ENCODE measurements around the gene TUBG1.
"Not testable (repeated sequence)": the region's sequence is repeated elsewhere in the genome, so short reads cannot be mapped to it uniquely, and the experiment has no call there.

The TUBG1 gene

GRCh38 chr17:42579794-42580551 lies 29.5 kb upstream of the TUBG1 start:
- no peak for DNase-seq (ENCODE audit: low read depth)

GRCh38 chr17:42581744-42582270 lies 27.7 kb upstream of the TUBG1 start:
- no peak for DNase-seq (ENCODE audit: low read depth)

GRCh38 chr17:42584880-42585279 lies 24.6 kb upstream of the TUBG1 start:
- DNase-seq (ENCODE audit: low read depth), result no peak

GRCh38 chr17:42585353-42585752 lies 24.1 kb upstream of the TUBG1 start:
- no peak for DNase-seq (ENCODE audit: low read depth)

- DNase-seq (ENCODE audit: low read depth), result no peak
Measured at GRCh38 chr17:42586514-42587230, 22.8 kb upstream of the TUBG1 start.

GRCh38 chr17:42590886-42591285 lies 18.6 kb upstream of the TUBG1 start:
- no peak for DNase-seq (ENCODE audit: low read depth)

GRCh38 chr17:42591411-42591810 lies 18.1 kb upstream of the TUBG1 start:
- no peak for DNase-seq (ENCODE audit: low read depth)

- no peak for DNase-seq (ENCODE audit: low read depth)
Measured at GRCh38 chr17:42596386-42596785, 13.1 kb upstream of the TUBG1 start.

- no peak for DNase-seq (ENCODE audit: low read depth)
Measured at GRCh38 chr17:42598905-42599304, 10.6 kb upstream of the TUBG1 start.

- DNase-seq (ENCODE audit: low read depth), result no peak
Measured at GRCh38 chr17:42603318-42603717, 6.2 kb upstream of the TUBG1 start.

GRCh38 chr17:42607769-42608168 lies 1.7 kb upstream of the TUBG1 start:
- DNase-seq (ENCODE audit: low read depth), result no peak

GRCh38 chr17:42608305-42609181 lies 940 bp upstream of the TUBG1 start:
- DNase-seq (ENCODE audit: low read depth), result no peak

- DNase-seq (ENCODE audit: low read depth), result peak; percentile 5
Measured at GRCh38 chr17:42609814-42610801, 625 bp downstream of the TUBG1 start.

GRCh38 chr17:42612013-42612412 lies 2.5 kb downstream of the TUBG1 start:
- no peak for DNase-seq (ENCODE audit: low read depth)

GRCh38 chr17:42613699-42614295 lies 4.3 kb downstream of the TUBG1 start:
- no peak for DNase-seq (ENCODE audit: low read depth)

GRCh38 chr17:42617956-42618431 lies 8.5 kb downstream of the TUBG1 start:
- DNase-seq (ENCODE audit: low read depth), result no peak

GRCh38 chr17:42618442-42619150 lies 9.1 kb downstream of the TUBG1 start:
- no peak for DNase-seq (ENCODE audit: low read depth)

- not testable (repeated sequence) for DNase-seq (ENCODE audit: low read depth)
Measured at GRCh38 chr17:42621987-42622386, 12.5 kb downstream of the TUBG1 start.

GRCh38 chr17:42623271-42623670 lies 13.8 kb downstream of the TUBG1 start:
- no peak for DNase-seq (ENCODE audit: low read depth)

Measured in activated T-helper 9 cell treated with anti-CD3 and anti-CD28 coated beads, Interleukin-2, amount 50 U/mL, for 16 hours (primary cell).